CD4-positive, alpha-beta T cell treated with Interleukin-17A for 1 hour (primary cell): ENCODE data around the gene FBXO38.
"Not testable (repeated sequence)": the region's sequence is repeated elsewhere in the genome, so short reads cannot be mapped to it uniquely, and the experiment has no call there.

Source experiments
- DNase-seq: peaks from one replicate; pipeline ENCODE4 v3.0.0-alpha.2; 2020

The FBXO38 gene

DNA sequence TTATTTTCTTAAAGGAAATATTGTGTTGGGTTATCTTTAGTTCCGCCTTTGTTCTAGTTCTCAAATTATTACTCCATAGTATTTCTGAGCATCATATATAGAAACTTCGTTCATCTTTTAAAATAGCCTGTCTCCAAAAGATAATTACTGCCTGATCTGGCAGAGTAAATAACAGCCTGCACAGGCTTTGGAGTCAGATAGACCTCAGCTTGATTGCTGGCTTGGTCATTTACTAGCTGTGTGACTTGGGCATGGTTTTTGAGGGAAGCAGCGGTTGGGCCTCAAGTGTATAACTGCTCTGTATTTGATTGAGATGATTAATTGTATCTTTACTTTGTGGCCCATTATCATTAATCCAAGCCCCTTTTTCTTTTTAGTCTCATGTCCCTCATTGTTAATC lies 50.1 kb downstream of the FBXO38 start:
- DNase-seq, result no peak

DNA sequence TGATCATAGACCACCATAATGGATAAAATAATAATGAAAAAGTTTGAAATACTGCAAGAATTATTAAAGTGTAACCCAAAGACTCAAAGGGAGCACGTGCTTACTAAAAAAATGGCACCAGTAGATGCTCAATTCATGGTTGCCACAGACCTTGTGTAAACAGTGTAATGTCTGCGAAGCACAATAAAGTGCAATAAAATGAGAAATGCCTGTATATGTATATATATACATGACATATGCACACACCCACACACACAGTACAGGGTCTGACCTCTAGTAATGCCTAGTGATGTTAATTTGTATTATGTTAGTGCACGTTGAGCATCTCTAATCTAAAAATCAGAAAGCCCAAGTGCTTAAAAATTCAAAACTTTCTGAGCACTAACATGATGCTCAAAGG lies 52.3 kb downstream of the FBXO38 start:
- no peak for DNase-seq

DNA sequence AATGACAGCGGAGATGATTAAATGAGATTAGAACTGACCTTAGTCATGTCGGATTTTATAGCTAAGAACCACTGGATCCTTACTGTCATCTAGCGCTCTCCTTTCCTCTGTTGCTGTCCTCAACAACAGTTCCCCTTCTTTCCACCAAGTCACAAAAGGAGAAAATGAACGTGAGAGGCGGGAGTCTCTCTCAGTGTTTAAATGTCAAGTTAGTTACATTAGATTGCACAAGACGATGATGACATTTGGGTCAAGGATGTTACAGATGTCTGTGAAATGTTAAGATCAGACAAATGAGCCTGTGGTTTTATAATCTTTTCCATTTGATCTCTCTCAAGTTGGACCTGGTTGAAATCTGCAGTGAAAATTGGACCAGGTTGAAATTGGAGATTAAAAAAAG lies 53.5 kb downstream of the FBXO38 start:
- no peak for DNase-seq

DNA sequence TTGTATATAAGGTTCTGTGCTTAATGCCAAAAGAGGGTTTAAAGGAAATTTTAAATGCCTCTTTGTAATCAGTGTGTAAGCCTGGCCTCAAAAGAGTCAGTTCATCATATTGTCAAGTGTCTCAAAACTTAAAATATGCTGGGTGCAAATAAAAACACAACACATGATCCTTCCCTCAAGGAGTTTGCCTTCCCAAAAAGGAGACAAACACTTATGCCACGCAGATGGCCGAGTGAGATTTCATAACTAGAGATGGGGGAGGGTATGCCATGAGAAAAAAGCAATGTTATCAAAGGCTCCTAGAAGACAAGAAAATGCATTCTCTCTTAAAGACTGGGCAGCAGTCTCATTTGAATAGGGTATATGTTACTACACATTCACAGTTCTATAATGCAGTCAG lies 55.2 kb downstream of the FBXO38 start:
- no peak for DNase-seq

DNA sequence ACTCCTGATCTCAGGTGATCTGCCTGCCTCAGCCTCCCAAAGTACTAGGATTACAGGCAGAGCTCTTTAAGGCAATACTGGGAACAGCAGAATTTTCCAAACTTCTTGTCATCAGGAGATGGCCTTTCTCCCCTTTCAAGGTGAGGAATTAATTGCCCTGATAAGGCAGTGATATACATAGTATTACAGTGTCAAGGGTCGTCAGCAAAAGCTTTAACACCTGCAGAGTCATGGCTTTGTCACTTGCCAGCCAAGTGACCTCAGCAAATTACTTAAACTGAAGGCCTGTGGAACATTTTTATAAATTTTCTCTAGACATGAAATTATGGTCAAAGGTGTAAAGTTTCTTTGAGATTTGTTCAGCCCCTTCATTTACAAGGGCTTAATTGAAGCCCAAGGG lies 59.5 kb downstream of the FBXO38 start:
- DNase-seq, result no peak

DNA sequence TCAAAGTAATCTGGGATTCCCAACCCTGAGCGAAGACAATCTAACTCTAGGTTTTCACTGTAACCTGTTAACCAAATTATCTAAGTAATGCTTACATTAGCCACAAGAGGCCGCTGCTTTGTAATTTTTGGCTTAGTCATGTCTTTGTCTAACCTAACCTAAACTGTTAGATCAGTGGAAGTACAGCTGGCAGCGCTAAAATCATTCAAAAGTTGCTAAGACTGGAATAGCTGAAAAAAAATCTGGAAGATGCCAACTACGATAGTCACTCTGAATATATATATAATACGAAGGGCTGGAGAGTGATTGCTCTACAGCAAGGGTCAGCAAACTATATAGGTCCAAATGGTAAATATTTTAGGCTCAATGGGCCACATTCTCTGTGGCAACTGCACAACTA lies 60.2 kb downstream of the FBXO38 start:
- peak; percentile 63 for DNase-seq

DNA sequence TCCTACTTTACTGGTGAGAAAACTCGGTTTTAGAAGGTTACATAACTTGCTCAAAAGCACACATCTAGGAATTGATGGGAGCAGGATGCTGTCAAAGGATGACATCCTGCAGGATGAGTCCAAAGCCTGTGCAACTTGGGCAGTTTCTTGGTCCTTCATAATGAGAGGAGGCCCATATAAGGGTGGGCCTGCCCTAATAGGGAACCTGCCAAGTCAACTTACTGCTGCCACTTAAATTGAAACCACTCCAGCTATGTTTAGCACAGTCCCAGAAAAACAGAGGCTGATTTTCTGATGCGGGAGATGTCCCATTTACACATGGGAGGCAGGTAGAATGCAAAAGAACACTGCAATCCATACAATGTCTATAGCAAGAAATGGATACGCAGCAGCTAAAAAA lies 61.8 kb downstream of the FBXO38 start:
- no peak for DNase-seq

DNA sequence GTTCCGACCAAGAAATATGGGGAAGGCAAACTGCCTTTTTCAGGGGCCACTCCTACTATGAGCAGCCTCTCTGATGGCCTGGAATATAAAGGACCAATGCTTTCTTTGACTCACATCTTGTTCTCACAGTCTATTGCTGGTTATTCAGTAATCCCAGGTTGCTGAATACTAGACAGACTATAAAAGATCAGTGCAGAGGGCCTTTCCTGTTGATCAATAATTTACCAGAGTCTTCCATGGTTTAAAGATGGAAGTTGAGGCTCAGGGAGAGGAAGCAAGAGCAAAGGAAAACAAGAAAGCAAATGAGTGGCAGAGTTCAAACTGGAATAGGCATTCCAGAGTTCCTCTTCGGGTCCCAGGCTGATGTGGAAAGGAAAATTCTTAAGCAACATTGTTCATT lies 62.9 kb downstream of the FBXO38 start:
- DNase-seq, result no peak

DNA sequence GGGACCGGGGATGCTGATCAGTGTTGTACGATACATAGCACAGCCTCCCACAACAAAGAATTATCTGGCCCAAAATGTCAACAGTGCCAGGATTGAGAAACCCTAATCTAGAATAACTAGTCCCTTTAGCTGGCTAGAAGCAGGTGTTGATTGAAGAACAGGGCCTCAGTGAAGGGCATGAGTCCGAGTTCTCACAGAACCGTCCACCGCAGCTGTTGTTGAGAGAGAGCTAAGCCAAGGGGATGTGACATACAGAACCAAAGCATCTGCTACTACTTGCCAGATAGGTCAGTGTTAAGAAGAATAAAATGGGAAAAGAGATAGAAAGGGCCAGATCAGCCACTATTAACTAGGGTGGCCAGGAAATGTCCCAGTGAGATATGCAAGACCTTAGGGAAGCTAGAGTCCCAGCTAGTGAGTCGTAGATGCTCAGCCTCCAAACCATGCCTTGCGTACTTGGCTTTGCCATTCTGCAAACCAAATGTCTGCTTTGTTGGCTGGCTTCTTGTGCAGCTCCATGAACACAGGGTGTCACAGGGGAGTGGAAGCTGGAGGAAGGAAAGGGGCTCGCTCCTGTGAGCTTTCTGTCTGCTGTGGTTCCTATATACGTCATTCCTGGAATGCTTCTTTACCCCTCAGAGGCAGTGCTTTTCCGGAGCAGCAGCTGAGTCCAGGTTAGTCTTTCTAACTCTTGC lies 68.9 kb downstream of the FBXO38 start:
- DNase-seq, result no peak

DNA sequence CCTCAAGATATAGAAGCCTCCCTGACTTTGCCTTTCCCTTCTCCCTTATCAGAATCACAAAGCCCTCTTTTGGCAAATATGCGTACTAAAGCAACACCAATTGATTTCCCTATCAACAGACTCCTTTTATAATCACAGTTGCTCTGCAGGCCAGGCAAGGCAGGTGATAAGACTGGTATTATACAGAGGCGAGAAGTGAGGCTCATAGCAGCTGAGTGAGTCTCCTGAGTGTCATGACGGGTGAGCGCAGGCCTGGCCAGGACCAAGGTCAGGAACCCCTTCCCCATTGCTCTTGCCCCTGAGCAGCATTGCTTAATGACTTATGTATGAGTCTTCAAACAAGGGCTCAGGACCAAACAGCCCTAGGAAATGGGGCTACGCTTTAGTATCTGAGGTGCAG lies 70.8 kb downstream of the FBXO38 start:
- DNase-seq, result no peak

DNA sequence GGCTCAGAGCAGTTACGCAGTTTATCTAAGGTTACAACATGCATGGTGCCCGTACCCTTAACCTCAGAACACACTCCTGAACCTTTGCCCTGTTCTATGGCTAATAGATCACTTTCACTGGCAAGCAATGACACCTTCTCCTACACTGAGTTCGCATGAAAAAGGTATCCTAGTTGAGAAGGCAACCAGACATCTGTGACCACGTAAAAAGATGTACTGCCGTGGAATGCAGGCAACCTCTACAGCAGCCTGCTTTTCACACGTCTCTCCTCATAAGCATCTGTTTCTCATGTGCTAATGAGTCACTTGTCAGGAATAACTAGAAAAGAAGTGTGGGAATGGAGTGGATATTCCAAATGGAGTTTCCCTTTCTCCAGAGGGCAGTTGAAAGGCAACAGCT lies 71.4 kb downstream of the FBXO38 start:
- DNase-seq, result no peak

DNA sequence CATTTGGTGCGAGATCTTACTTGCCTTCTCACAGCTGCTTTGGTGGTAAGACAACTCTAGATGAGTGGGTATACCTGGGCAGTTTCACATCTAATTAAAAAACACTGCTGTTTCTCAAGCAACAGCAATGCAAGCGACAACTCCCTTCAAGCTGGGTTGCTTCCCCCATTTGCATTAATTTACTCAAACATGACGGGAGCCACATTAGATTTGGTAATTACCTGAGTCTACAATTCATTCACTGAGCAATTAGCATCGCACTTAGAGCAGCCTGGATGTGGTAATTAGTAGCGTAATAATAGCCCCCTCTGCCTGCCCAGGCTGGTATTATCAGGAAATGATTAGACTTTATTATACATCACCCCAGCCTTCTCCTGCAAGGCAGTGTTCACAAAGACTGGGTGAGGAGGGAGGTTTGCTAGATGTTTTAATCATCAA lies 73.4 kb downstream of the FBXO38 start:
- DNase-seq, result peak; percentile 42

DNA sequence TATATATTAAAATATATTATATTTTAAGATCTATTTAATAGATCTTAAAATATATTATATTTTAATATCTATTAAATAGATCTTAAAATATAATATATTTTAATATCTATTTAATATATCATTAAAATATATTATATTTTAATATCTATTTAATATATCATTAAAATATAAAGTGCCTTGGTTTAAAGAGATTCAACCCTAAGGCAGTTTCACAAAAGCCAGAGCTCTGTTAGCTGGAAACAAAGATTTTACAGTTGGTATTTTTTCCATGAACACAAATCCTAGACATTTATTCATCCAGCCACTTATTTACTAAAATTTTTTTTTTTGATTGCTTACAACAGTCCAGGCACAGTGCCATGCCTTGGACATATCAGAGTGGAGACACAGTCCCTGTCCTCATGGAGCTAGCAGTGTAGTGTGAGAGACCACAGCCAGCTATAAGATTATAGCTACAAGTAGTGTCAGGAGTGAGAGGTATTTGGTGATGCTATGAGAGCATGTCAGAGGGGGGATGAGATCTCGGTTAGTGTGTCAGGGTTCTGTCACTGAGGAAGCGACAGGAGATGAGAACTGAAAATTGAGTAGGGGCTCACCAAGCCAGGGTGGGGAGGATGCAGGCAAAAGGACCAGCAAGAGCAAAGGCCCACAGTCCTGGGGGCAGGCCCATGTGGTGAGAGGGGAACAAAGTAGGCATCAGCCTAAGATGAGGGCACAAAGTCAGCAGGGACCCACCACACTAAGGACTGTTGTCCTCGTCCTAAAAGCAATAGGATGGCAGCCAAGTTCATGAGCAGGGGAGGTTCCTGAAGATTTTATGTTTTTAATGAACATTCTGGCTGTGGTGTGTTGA lies 74.5 kb downstream of the FBXO38 start:
- DNase-seq, result no peak

DNA sequence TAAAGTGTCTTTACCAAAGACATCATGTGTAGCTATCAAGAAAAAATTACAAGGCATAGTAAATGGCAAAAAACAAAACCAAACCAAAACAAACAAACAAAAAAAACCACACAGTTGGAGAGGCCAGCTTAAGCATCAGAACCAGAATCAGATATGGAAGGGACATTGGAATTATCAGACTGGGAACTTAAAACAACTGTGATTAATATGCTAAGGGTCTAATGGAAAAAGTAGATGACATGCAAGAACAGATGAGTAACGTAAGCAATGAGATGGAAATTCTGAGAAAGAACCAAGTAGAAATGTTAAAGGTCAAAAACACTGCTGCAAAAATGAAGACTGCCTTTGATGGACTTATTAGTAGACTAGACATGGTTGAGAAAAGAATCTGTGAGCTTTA lies 75.9 kb downstream of the FBXO38 start:
- no peak for DNase-seq

DNA sequence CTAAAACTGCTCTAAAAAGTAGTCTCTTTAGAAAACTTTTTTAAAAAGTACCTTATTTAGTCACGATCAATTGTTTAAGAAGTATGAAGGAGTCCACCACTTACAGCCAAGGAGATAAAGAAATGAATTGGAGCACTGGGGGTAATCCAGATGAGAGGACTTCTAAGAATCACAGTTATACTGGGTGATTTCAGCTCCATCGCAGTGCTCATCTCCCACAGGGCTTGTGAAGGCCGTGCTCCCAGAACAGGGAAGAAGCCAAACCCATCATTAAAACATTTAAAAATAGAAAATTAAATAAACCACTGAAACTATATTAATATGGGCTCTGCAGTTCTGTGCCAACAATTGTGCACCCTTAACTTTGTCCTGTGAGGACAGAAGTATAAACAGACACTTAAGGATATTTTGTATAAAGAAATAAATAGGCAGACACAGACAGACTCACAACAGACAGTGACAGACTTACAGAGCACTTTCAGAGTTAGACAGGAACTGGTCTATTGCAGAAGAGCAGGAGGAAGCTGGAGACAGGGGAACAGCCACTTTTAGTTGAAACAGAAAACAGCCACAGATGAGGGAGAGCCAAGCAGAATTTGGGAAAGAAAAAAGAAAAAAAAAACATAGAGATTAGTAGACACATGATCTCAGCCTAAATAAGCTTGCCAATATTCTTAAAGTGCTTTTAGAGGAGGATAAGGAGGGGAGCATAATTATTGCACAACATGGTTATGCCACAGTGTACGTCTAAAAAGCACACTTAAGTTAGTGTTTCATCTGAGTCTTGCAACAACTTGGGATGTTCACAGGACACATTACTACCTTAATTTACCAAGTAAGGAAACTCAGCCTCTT lies 81.8 kb downstream of the FBXO38 start:
- no peak for DNase-seq

DNA sequence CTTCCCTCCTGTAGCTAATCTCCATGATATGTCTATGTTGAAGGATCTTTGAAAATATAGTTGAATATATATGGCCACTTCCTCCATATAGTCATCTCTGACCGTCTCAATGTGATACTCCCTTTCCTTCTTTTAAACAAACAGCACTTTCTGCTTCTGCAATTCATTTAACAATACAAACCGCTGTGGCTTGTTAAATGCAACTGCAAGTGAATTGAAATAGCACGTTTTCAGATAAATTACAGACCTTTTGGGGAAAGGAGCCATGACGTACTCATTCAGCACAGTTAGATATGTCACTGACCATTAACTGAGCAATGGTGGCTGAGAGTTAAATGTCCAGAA lies 82.5 kb downstream of the FBXO38 start:
- DNase-seq, result no peak

DNA sequence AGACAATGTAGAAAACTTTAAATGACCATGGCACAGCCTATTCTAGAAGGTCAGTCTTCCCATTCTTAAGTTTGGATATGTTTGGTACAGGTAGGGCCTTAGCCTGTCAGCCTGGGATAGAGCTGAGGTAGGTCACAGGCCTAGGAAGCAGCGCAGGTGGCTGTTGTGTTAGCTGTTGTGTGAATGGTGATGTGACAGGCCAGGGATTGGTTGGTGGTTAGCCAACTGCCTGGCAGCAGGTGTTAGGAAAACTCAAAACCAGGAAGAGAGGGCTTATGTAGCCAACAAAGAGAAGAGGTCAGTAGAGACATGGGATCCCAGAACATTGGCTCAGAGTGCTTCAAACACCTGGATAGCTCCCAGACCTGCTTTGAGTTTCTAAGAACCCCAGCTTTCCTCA lies 84.2 kb downstream of the FBXO38 start:
- DNase-seq, result no peak

DNA sequence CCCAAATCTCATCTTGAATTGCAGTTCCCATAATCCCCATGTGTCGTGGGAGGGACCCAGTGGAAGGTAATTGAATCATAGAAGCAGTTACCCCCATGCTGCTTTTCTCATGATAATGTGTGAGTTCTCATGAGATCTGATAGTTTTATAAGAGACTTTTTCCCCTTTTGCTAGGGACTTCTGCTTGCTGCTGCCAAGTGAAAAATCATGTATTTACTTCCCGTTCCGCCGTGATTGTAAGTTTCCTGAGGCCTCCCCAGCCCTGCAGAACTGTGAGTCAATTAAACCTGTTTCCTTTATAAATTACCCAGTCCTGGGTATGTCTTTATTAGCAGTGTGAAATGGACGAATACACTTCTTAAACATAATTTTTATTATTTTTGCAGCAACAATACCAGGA lies 85.0 kb downstream of the FBXO38 start:
- DNase-seq, result not testable (repeated sequence)

DNA sequence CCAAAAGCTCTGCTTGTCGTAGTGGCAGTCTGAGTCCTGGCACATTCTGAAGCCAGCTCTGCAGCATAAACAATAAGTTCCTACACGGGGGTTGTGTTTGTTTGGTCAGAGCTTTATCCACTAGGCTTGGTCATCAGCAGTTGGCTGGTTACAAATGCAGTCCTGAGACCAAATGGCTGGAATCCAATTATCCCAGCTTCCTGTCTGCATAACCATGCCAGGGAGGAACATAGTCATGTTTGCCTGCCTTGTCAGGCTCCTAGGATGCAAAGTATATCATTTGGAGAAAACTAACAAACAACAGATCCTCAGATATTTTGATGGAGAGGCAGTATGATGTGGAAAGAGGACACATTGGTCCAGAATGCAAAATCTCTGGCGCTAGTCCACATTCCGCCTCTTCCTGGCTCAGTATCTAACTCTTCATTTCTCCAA lies 85.8 kb downstream of the FBXO38 start:
- DNase-seq, result no peak

DNA sequence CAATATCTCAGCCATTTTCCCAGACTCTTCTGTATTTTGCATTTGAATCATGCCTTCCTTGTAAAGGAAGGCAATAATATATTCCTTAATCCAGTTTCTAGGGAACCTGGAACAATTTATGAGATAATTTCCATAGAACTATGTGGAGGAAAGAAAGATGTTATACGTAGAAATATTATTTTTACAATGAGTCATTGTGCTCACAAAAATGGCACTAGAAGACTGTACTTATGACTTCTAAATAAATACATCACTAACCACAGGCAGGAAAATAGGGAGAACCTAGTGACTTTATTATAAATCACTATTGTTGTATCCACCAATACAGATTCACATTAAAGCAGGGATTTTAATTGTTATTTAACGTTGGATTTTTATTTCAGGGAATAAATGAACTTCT lies 87.6 kb downstream of the FBXO38 start:
- no peak for DNase-seq

DNA sequence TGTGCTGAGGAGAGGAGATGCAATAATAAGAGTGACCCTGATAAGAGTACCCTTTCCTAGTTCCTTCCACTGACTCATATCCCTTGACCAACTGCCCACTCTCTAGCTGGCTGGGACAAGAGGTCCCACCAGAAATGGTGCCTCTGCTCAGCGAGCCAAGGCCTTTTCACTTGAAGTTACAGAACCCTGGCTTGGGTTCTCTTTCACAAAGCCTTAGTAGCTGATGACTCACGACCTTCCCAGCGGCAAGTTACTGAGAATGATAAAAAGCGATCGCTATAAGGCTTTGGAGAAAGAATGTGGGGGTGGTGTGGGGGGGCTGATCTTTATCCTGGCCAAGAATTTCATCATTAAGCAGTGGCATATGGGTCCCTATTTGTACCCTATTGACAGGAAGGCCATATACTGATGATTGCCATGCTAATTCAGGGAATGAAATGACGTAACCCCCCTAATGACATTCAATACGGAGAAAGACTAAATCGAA lies 90.3 kb downstream of the FBXO38 start:
- DNase-seq, result no peak

DNA sequence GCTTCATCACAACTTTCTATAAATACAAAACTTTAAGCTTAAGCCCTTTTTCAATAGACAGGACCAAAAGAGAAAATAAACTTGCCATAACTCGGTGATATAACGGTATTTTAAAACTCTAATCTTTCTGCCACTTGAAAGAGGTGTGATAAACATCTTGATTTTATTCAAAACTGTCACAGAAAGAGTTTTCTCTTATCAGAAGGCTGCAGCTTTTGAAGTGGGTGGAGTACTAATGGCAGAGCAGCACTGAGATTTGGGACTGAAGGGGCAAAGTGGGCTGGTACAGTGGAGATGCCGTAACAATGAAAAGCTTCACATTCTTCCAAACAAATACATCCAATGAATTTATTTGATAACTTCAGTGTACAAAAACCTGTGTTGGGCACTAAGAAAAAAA lies 92.5 kb downstream of the FBXO38 start:
- DNase-seq, result no peak

DNA sequence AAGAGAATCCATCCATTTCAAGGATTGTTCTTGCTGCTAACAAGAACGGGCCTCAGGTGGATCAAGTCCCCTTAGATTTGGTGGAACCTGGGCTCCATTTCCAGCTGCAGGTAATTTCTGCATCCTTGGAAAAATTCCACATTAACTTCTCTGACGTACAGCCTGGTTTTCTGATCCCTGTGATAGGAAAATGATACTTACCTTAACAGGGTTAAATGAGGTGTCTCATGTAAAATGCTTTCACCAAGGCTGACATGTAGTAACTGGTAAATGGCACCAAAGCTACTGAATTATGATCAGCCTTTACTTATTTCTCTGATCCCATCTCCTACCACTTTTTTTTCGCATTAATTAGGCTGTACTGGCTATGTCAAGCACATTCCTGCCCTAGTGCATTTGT lies 93.7 kb downstream of the FBXO38 start:
- no peak for DNase-seq

DNA sequence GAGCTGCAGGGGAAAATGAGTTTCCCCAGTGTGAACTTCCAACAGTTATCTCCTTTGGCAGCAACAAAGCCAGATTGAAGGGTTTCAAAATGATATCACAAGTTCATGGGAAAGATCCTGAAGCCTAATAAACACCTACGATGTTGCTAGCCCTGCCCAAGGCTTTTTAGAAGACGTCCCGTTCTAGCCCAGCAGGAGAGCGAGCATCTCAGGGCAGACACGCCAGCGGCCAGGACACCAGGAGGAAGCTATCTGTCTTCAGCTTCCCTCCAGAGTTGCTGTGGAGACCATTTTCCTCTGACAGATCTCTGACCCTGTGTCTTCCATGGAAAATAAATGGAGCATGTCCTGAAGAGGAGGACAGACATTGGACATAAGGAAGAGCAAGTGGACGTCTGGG lies 98.4 kb downstream of the FBXO38 start:
- no peak for DNase-seq
